Right ventricle myocardium superior (tissue), 1 donor: ENCODE results near the gene FXYD1. TPM values are rescaled to one million over a fixed set of nuclear protein-coding genes. Genes with fewer than 3 reads are reported as not detected.
"Not testable (repeated sequence)": the region's sequence is repeated elsewhere in the genome, so short reads cannot be mapped to it uniquely, and the experiment has no call there.

Source experiments
- ATAC-seq: fragments of 200-7000 bp; cut with Tn5 transposase; one replicate; pipeline ENCODE4 v1.9.1; 2020; ENCODE audit warnings: mild to moderate bottlenecking; ENCODE audit not compliant: poor library complexity
- DNase-seq: peaks from one replicate; pipeline ENCODE4 v3.0.0-alpha.2; 2020
- intact Hi-C: fragments of 100-400 bp; cut with DNase I; formaldehyde crosslinking; loops from one replicate; pipeline ENCODE4 v1.11.2; 2022
- long read RNA-seq: library from polyadenylated mRNA; unstranded; transcript quantifications from one replicate; pipeline ENCODE4 v2.0.0, GENCODE V29; 2021
- total RNA-seq: library from RNA; stranded (reverse); fragmentation: NEBNext Ultra II Directional; extraction: Animal tissue kit (Norgen Biotek cat#: 25700); gene quantifications from one replicate; pipeline ENCODE4 v1.2.1, GENCODE V29; 2021
- donor health status: DM: no; HTN: yes; CAD: no; lungs with severe emphysema.

Gene FXYD1
- total RNA-seq, result 580 TPM
- long read RNA-seq, transcript FXYD1-211 (8 exons, 690 nt), result minor isoform, 6 of 157 reads
- long read RNA-seq, transcript FXYD1-206 (8 exons, 486 nt), result minor isoform, 44 of 157 reads
- long read RNA-seq, transcript FXYD1-202 (8 exons, 594 nt), result minor isoform, 5 of 157 reads
- long read RNA-seq, transcript FXYD1-201 (8 exons, 592 nt), result major isoform, 48 of 157 reads
- long read RNA-seq, partial matches to known transcripts, result 46 of 157 reads
- long read RNA-seq, other reads (novel, unspliced or antisense), result 7 of 157 reads

GRCh38 chr19:35138305-35138892 lies at the start of gene FXYD1:
Gene FXYD1 (plus strand): TSS chr19:35138824. CDS start chr19:35140080, 1,256 bp downstream.
- intact Hi-C loops, result no loop called here
- DNase-seq, result peak; percentile 84
- ATAC-seq, result peak; percentile 59

GRCh38 chr19:35089554-35089953 lies 49.1 kb upstream of the FXYD1 start:
- ATAC-seq (no peak), DNase-seq (no peak)
- intact Hi-C loops, result loop anchor here (5.0 kb wide), 1 partner anchor 117 kb away; no protein-coding TSS in a partner anchor

GRCh38 chr19:35090160-35090505 lies 48.5 kb upstream of the FXYD1 start:
- DNase-seq (no peak), ATAC-seq (no peak)
- intact Hi-C loops, result no loop called here

- DNase-seq (no peak), ATAC-seq (peak; percentile 95)
- intact Hi-C loops, result no loop called here
These were observed 48.0 kb upstream of the FXYD1 start for GRCh38 chr19:35090506-35091214.

GRCh38 chr19:35093430-35093829 lies 45.2 kb upstream of the FXYD1 start:
- DNase-seq (no peak), ATAC-seq (no peak)
- intact Hi-C loops, result no loop called here

GRCh38 chr19:35093941-35094647 lies 44.5 kb upstream of the FXYD1 start:
- intact Hi-C loops, result no loop called here
- no peak for DNase-seq

GRCh38 chr19:35094656-35095055 lies 44.0 kb upstream of the FXYD1 start:
- intact Hi-C loops, result no loop called here
- DNase-seq (no peak), ATAC-seq (no peak)

More at GRCh38 chr19:35093941-35094647, 44.5 kb upstream of the FXYD1 start:
- no peak for ATAC-seq

- intact Hi-C loops, result no loop called here
- DNase-seq (no peak), ATAC-seq (no peak)
These were observed 42.8 kb upstream of the FXYD1 start for GRCh38 chr19:35095667-35096368.

- peak; percentile 71 for ATAC-seq
- intact Hi-C loops, result no loop called here
- DNase-seq, result peak; percentile 78
These were observed 40.1 kb upstream of the FXYD1 start for GRCh38 chr19:35098413-35099049.

- DNase-seq (no peak), ATAC-seq (peak; percentile 10)
- intact Hi-C loops, result no loop called here
These were observed 39.3 kb upstream of the FXYD1 start for GRCh38 chr19:35099155-35099896.

GRCh38 chr19:35099897-35100275 lies 38.7 kb upstream of the FXYD1 start:
- ATAC-seq (no peak), DNase-seq (no peak)
- intact Hi-C loops, result no loop called here

GRCh38 chr19:35100588-35101533 lies 37.8 kb upstream of the FXYD1 start:
- ATAC-seq (no peak), DNase-seq (no peak)
- intact Hi-C loops, result no loop called here

GRCh38 chr19:35101949-35102348 lies 36.7 kb upstream of the FXYD1 start:
- ATAC-seq, DNase-seq, intact Hi-C loops: not testable (repeated sequence)

GRCh38 chr19:35103614-35104013 lies 35.0 kb upstream of the FXYD1 start:
- ATAC-seq, intact Hi-C loops: not testable (repeated sequence)

GRCh38 chr19:35104361-35104760 lies 34.3 kb upstream of the FXYD1 start:
- DNase-seq, result no peak
- intact Hi-C loops, result no loop called here
- no peak for ATAC-seq

More at GRCh38 chr19:35103614-35104013, 35.0 kb upstream of the FXYD1 start:
- DNase-seq, result not testable (repeated sequence)

- ATAC-seq (no peak), DNase-seq (no peak)
- intact Hi-C loops, result no loop called here
These were observed 33.6 kb upstream of the FXYD1 start for GRCh38 chr19:35105047-35105410.
